Smooth muscle cell (in vitro differentiated cells): ENCODE data around the gene FAM204A. TPM values are rescaled to one million over a fixed set of nuclear protein-coding genes. Genes with fewer than 3 reads are reported as not detected.

Experiments used
- DNase-seq: peaks from one replicate; lab custom pipeline; 2025; ENCODE audit not compliant: unreplicated experiment; lab: John Stamatoyannopoulos, UW
- H2AFZ ChIP-seq: fragments of 200-600 bp; sonication (generic); 2 replicates; pipeline ENCODE4 v1.6.0; 2016; ENCODE audit warnings: antibody characterized with exemption, low read depth, mild to moderate bottlenecking
- H3F3A ChIP-seq: fragments of 200-600 bp; sonication (generic); 2 replicates; pipeline ENCODE4 v1.6.0; 2017; ENCODE audit warnings: antibody characterized with exemption, low read depth
- H3K27ac ChIP-seq: fragments of 200-600 bp; sonication (generic); 2 replicates; pipeline ENCODE4 v1.5.1; 2016; ENCODE audit warnings: low read depth, mild to moderate bottlenecking
- H3K27me3 ChIP-seq: fragments of 200-600 bp; sonication (generic); 2 replicates; pipeline ENCODE4 v1.6.1; 2016; ENCODE audit warnings: low read depth, mild to moderate bottlenecking
- H3K36me3 ChIP-seq: fragments of 200-600 bp; sonication (generic); 2 replicates; pipeline ENCODE4 v1.5.1; 2016; ENCODE audit warnings: low read depth
- H3K4me1 ChIP-seq: fragments of 200-600 bp; sonication (generic); 2 replicates; pipeline ENCODE4 v1.5.1; 2016; ENCODE audit warnings: low read depth
- H3K4me2 ChIP-seq: fragments of 200-600 bp; sonication (generic); 2 replicates; pipeline ENCODE4 v1.6.0; 2016; ENCODE audit warnings: mild to moderate bottlenecking
- H3K4me3 ChIP-seq: fragments of 200-600 bp; sonication (generic); 2 replicates; pipeline ENCODE4 v1.5.1; 2016; ENCODE audit warnings: mild to moderate bottlenecking
- H3K79me2 ChIP-seq: fragments of 200-600 bp; sonication (generic); 2 replicates; pipeline ENCODE4 v1.6.0; 2016; ENCODE audit warnings: low read depth, mild to moderate bottlenecking
- H3K9ac ChIP-seq: fragments of 200-600 bp; sonication (generic); 2 replicates; pipeline ENCODE4 v1.6.0; 2016; ENCODE audit warnings: low read depth
- H3K9me3 ChIP-seq: fragments of 200-600 bp; sonication (generic); replicated peaks from 2 replicates; pipeline ENCODE4 v1.5.1; 2016; ENCODE audit warnings: low read depth
- H4K20me1 ChIP-seq: fragments of 200-600 bp; sonication (generic); 2 replicates; pipeline ENCODE4 v1.6.0; 2016; ENCODE audit warnings: low read depth
- WGBS: methylation state at CpG from one replicate; pipeline ENCODE4 v1.1.7; 2016; ENCODE audit warnings: low lambda C conversion rate; 5-methylcytosine and 5-hydroxymethylcytosine counted together
- polyA plus RNA-seq: library from polyadenylated mRNA; unstranded; fragments of >200 nt; fragmentation: Nextera tagmentation; extraction: Ambion mirVana; gene quantifications from 2 replicates; pipeline ENCODE4 v1.2.1, GENCODE V29; 2016
- total RNA-seq: library from RNA; depleted of rRNA; stranded (reverse); fragments of >200 nt; gene quantifications from 2 replicates; pipeline ENCODE4 v1.2.3, GENCODE V29; 2014
- TF ChIP-seq, protein P1 (sequence below): fragments of 200-600 bp; sonication (generic); IDR thresholded peaks from 2 replicates; pipeline ENCODE4 v1.5.1; 2017; ENCODE audit warnings: borderline replicate concordance, mild to moderate bottlenecking, antibody characterized with exemption; ENCODE audit not compliant: insufficient read depth, poor library complexity, severe bottlenecking

The FAM204A gene
- total and polyA plus RNA-seq, 2 experiments from 2014 or later = 67.9 to 73.4 TPM

DNA sequence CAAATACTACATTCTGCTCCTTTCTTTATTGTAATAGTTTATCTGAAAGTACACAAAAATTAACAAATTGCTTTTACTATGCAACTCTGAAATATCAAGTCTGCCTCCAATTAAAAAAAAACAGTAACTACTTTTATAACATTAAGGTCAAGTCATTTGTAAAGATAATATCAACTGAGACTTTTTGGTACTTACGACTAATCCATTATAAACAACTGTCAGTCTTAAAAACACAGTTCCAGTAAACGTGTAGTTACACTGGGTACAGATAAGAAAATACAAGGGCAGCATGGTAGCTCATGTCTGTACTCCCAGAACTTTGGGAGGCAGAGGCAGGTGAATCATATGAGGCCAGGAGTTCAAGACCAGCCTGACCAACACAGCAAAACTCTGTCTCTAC is 32.2 kb downstream of the FAM204A start:
- H3K9me3 ChIP-seq = no peaks in the 10 kb centered on the region
- TF ChIP-seq, protein P1, sequence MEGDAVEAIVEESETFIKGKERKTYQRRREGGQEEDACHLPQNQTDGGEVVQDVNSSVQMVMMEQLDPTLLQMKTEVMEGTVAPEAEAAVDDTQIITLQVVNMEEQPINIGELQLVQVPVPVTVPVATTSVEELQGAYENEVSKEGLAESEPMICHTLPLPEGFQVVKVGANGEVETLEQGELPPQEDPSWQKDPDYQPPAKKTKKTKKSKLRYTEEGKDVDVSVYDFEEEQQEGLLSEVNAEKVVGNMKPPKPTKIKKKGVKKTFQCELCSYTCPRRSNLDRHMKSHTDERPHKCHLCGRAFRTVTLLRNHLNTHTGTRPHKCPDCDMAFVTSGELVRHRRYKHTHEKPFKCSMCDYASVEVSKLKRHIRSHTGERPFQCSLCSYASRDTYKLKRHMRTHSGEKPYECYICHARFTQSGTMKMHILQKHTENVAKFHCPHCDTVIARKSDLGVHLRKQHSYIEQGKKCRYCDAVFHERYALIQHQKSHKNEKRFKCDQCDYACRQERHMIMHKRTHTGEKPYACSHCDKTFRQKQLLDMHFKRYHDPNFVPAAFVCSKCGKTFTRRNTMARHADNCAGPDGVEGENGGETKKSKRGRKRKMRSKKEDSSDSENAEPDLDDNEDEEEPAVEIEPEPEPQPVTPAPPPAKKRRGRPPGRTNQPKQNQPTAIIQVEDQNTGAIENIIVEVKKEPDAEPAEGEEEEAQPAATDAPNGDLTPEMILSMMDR = no peak

DNA sequence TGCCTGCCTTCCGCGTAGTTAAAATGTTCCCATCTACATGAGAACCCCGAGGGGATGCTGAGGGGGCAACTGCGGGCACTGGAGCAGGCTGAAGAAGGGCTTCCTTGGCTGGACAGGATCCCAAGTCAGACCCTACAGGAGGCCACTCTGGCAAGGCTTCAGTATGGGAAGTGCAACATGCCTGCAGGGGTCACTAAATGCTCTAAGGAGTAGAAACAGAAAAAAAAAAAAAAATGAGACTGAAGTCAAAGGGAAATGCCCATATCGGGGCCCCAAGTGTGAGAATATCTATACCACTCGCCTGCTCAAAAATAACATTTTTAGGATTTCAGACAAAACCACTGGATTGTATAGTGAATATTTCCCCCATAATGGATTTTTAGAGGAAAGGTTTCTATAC is 33.5 kb downstream of the FAM204A start:
- 93% methylated on average over 6 of the region's 6 CpGs for WGBS
- Histone ChIP-seq H3K27ac (no peak overlapping the region), H3K4me2 (no peak overlapping the region)

More for the DNA sequence above, 32.2 kb downstream of the FAM204A start:
- no peaks in the 10 kb centered on the region for H3K36me3 ChIP-seq
- H3K27ac ChIP-seq = no peak overlapping the region
- H3K27me3 ChIP-seq = no peaks in the 10 kb centered on the region
- WGBS = 74% methylated on average over 2 of the region's 2 CpGs
- no peak overlapping the region for H3K4me3 ChIP-seq
- peaks cover 17% of the 10 kb centered on the region for H4K20me1 ChIP-seq
- no peaks in the 10 kb centered on the region for H3F3A ChIP-seq
- H3K9ac ChIP-seq = no peak overlapping the region
- H3K4me1 ChIP-seq = no peaks in the 10 kb centered on the region
- no peak overlapping the region for H3K4me2 ChIP-seq
- no peaks in the 10 kb centered on the region for H3K79me2 ChIP-seq
- no peak for DNase-seq
- H2AFZ ChIP-seq = no peak overlapping the region

DNA sequence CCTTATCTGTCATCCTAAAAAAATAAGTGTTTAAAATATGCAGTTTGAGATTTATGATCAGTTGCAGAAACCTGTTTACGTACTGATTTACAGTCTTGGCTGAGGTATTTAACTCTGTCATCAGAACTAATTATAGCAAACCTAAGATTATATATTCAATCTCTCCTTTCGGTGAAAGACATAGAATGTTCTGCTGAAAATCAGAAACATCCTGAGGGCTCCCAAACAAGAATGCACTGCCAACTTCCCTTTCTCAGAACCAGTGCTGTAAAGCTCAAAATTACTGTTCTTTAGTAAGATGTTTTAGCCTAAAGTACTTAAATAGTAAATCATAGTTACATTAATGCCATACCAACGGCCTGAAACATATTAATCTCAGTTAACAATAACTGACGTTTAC is 34.3 kb downstream of the FAM204A start:
- DNase-seq = no peak
- no peaks in the 10 kb centered on the region for H4K20me1 ChIP-seq
- H3K9me3 ChIP-seq = no peaks in the 10 kb centered on the region
- no peak overlapping the region for H2AFZ ChIP-seq
- no peaks in the 10 kb centered on the region for H3F3A ChIP-seq
- no peaks in the 10 kb centered on the region for H3K79me2 ChIP-seq
- 88% methylated on average over 4 of the region's 4 CpGs for WGBS
- H3K4me1 ChIP-seq = peaks cover 3% of the 10 kb centered on the region
- no peak overlapping the region for H3K27ac ChIP-seq
- no peaks in the 10 kb centered on the region for H3K27me3 ChIP-seq
- no peak overlapping the region for H3K4me2 ChIP-seq
- TF ChIP-seq, protein P1 = no peak
- no peak overlapping the region for H3K9ac ChIP-seq
- H3K36me3 ChIP-seq = no peaks in the 10 kb centered on the region
- H3K4me3 ChIP-seq = no peak overlapping the region

More for the DNA sequence above, 33.5 kb downstream of the FAM204A start:
- no peaks in the 10 kb centered on the region for H3K36me3 ChIP-seq
- H3K27me3 ChIP-seq = no peaks in the 10 kb centered on the region
- H3F3A ChIP-seq = no peaks in the 10 kb centered on the region
- no peak overlapping the region for H3K4me3 ChIP-seq
- no peak overlapping the region for H2AFZ ChIP-seq
- H3K9ac ChIP-seq = no peak overlapping the region
- no peak for DNase-seq
- H3K4me1 ChIP-seq = no peaks in the 10 kb centered on the region
- no peaks in the 10 kb centered on the region for H3K9me3 ChIP-seq
- H4K20me1 ChIP-seq = peaks cover 7% of the 10 kb centered on the region
- TF ChIP-seq, protein P1 = no peak
- no peaks in the 10 kb centered on the region for H3K79me2 ChIP-seq

DNA sequence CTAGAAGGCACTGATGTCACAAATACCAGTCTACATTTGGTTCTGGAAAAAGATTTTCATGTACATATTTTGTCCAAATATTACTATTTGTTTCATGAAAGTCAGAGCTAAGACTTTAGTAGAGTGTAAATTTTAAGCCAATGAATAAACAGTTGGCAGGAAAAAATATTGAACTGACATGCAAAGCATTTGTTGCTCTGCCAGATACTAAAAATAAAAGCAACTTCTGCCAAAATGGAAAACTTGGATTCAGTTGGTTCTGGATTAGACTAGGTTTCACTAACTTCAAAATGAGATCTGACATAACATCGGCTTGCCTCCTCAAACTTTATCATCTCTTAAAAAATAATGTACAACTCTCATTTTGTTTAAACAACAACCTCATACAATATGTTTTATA is 34.9 kb downstream of the FAM204A start:
- H3K4me1 ChIP-seq = peaks cover 3% of the 10 kb centered on the region
- H3K79me2 ChIP-seq = no peaks in the 10 kb centered on the region
- no peaks in the 10 kb centered on the region for H3K9me3 ChIP-seq
- H3K4me3 ChIP-seq = no peak overlapping the region
- WGBS = 100% methylated on average over 1 of the region's 1 CpG
- H3K27ac ChIP-seq = no peak overlapping the region
- no peak for DNase-seq
- H3F3A ChIP-seq = no peaks in the 10 kb centered on the region
- H4K20me1 ChIP-seq = no peaks in the 10 kb centered on the region
- H3K36me3 ChIP-seq = no peaks in the 10 kb centered on the region
- H3K4me2 ChIP-seq = no peak overlapping the region
- no peak overlapping the region for H3K9ac ChIP-seq
- TF ChIP-seq, protein P1 = no peak
- no peaks in the 10 kb centered on the region for H3K27me3 ChIP-seq
- no peak overlapping the region for H2AFZ ChIP-seq
